ENCODE results near the gene SPINK9.

The SPINK9 gene

DNA sequence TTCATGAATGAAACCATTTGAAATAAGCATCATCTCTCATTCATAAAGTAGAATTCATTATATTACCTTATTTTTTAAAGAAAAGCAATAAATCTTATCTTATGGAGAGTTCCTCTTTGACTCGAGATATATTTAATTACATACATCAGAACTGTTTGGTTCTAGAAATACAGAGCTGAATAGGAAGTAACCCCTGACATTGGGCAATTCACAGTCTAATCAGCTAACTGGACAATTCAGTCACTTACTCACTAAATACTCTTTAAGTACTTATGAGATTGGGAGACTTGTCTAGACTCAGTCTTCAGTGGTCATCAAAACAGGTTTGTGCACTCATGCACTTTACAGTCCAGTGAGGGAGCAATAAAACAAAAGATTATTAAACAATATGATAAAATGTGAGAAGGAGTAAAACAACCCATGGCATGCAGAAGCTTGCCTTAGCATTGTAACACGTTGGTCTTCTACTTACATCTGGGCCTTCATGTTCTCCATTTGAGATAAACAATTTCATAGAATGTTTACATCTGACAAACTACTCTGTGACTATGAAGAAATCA is 36.9 kb downstream of the SPINK9 start:
- no peak for DNase-seq

- no peak for DNase-seq
Observed at GRCh38 chr5:148372893-148373292, 37.5 kb downstream of the SPINK9 start.

- DNase-seq, result no peak
Observed at GRCh38 chr5:148374690-148375360, 39.5 kb downstream of the SPINK9 start.

GRCh38 chr5:148376198-148376597 is 40.8 kb downstream of the SPINK9 start:
- DNase-seq, result no peak

DNA sequence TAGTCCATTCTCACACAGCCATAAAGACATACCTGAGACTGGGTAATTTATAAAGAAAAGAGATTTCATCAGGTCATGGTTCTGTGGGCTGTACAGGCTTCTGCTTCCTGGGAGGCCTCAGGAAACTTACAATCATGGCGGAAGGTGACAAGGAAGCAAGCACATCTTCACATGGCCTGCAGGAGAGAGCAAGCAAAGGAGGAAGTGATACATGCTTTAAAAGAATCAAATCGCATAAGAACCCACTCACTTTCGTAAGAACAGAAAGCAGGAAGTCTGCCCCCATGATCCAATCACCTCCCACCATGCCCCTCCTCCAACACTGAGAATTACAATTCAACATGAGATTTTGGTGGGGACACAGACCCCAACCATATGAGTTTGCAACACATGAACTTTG is 43.3 kb downstream of the SPINK9 start:
- DNase-seq, result no peak

- DNase-seq, result no peak
Observed at GRCh38 chr5:148379340-148379739, 44.0 kb downstream of the SPINK9 start.

GRCh38 chr5:148381906-148382305 is 46.5 kb downstream of the SPINK9 start:
- DNase-seq, result no peak

- no peak for DNase-seq
Observed at GRCh38 chr5:148382961-148383360, 47.6 kb downstream of the SPINK9 start.

- peak; percentile 98 for DNase-seq
Observed at GRCh38 chr5:148383564-148384379, 48.4 kb downstream of the SPINK9 start, which contains the start of gene FBXO38. FBXO38 (plus strand) TSS chr5:148383958; CDS start chr5:148394777, 10,819 bp downstream.

DNA sequence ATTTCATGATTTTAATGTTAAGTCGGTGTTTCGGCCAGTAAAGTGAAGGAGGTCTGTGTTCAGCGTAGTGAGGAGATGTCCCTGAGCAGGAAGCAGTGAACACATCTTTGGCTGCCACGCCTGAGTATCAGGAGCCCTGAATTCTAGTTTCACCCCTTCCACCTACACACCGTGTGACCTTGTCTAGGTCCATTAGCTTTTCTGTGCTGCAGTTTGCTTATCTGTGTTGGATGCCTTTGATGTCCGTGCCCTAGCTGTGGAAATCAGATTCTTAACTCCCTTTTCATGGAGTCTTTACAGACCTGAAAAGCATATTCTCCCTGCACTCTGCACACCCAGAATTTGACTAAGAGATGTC is 49.0 kb downstream of the SPINK9 start:
- no peak for DNase-seq

DNA sequence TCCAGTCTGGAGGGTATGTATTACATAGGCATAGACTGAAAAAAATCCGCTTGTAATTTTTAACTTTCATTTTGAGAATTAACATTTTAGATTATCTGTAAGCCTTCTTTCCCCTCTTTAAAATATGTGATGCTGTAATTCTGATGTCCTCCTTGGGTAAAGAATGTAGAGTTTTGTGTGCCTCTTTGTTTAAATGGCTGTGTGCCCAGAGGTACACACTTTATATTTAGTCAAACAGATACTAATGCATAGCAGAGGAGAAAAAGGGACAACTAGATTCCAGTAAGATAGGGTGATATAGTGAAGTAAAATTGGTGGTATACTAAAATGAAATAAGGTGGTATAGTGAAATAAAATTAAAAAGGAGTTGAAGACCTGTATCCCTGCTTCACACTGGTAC is 49.7 kb downstream of the SPINK9 start:
- DNase-seq, result no peak

DNA sequence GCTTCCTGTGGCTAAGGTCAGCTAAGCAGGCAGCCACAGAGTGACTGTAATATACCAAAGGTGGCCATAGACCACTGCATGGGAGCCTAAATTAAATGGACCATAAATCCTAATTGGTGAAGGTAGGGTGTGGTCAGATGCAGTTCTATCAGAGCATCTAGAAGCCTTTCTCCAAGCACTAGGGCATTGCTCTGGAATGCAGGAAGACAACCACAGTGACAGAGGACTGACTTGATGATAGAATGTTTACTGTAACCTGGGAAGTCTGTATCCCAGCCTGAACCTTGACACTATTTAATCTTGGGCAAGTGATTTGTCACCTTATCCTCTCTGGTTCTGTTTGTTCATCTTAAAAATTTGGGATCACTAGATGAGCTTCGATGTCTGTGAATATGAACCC is 50.7 kb downstream of the SPINK9 start:
- no peak for DNase-seq

DNA sequence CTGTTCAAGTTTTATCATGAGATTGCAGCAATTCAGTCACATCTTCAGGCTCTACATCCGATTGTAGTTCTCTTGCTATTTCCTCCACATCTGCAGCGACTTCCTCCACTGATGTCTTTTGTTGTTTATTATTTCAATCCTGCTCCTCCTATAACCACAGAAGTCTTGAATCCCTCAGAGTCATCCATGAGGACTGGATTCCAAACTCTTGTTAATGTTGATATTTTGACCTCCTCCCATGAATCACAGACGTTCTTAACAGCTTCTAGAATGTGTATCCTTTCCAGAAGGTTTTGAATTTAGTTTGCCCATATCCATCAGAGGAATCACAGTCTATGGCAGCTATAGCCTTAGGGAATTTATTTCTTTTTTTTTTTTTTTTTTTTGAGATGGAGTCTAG is 52.0 kb downstream of the SPINK9 start:
- no peak for DNase-seq

DNA sequence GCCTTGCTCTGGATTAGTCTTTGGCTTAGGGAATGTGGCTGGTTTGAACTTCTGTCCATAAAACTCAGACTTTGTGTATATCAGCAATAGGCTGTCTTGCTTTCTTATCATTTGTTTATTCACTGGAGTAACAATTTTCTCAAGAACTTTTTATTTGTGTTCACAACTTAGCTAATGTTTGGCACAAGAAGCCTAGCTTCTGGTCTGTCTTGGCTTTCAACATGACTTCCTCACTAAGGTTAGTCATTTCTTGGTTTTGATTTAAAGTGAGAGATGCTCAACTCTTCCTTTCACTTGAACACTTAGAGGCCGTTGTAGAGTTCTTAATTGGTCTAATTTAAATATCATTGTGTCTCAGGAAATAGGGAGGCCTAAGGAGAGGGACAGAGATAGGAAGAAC is 53.3 kb downstream of the SPINK9 start:
- no peak for DNase-seq
